Hepatocyte (in vitro differentiated cells): ENCODE results near the gene ALCAM.

ENCODE experiments used
- CTCF ChIP-seq: fragments of 200-600 bp; sonication (generic); IDR thresholded peaks from 2 replicates; pipeline ENCODE4 v1.5.1; 2016; ENCODE audit warnings: antibody characterized with exemption, mild to moderate bottlenecking; ENCODE audit not compliant: poor library complexity
- EZH2 ChIP-seq: fragments of 200-600 bp; sonication (generic); IDR thresholded peaks from 2 replicates; pipeline ENCODE4 v1.6.1; 2016; ENCODE audit warnings: antibody characterized with exemption, mild to moderate bottlenecking, borderline replicate concordance

GRCh38 chr3:105364128-105364527, 2.6 kb upstream of the ALCAM start:
- TF ChIP-seq CTCF (no peak), EZH2 (no peak)
